K562 (cell line): Measurements from ENCODE around the gene APP.

ENCODE experiments used
- EZH2 ChIP-seq: IDR thresholded peaks from 2 replicates; pipeline ENCODE4 v1.6.1; 2012; ENCODE audit warnings: low read depth, mild to moderate bottlenecking, inconsistent platforms, low read length, borderline replicate concordance
- KDM4B ChIP-seq, 2 experiments: fragments of 450-650 bp in 1 of 2; sonication (generic) in 1 of 2; IDR thresholded peaks; 2 replicates each; pipeline ENCODE4 v1.6.1; 2016 to 2017; ENCODE audit warnings: borderline replicate concordance in 2 of 2, antibody characterized with exemption in 1 of 2, low read depth in 1 of 2, mild to moderate bottlenecking in 1 of 2
- ZNF3 ChIP-seq: fragments of 250-450 bp; sonication (Bioruptor Pico); IDR thresholded peaks from 2 replicates; pipeline ENCODE4 v1.5.0; 2021; ENCODE audit warnings: mild to moderate bottlenecking, moderate library complexity
- TF ChIP-seq, protein P1 (sequence below), 3 experiments: IDR thresholded peaks in 2 of 3; conservative IDR thresholded peaks in 1 of 3; 2 replicates each; pipeline ENCODE4 v1.5.1; 2011 to 2012; ENCODE audit warnings: low read length in 3 of 3, mild to moderate bottlenecking in 3 of 3, control low read depth in 2 of 3, improper control_type of control experiment in 1 of 3, inconsistent platforms in 1 of 3, low read depth in 1 of 3, mixed read lengths in 1 of 3, moderate library complexity in 1 of 3; ENCODE audit not compliant: insufficient read depth in 2 of 3

DNA sequence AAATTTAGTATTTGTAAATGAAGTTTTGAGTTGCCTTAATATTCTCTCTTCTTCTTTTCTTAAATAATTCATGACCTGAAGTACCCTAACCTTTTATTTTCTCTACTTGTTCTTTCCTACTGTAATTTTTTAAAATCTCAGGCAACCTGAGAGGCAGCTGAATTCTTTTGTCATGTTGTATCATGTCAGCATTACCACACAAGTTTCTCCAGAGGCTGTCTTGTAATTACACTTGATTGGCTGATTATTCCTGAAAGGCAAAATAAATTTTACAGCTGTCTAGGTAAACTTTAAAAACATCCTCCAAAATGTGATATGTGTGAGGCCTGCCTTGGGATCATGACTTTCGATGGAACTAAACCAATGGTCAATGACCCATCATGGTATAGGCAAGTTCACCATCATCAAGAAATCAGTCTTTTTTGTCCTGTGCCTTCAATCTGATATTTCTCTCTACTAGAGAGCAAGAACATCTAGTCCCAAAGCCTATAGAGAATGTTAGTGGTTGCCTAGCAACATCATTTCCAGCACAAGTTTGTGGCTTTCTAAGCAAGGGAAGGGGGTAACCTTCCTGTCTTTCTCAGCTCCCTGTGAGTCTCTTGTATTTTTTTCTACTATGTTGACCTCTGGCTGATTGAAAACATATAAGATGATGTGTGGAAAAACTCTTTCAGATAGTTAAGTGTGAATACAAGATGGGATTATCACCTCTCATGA lies 320.3 kb downstream of the APP start:
- no peak for TF ChIP-seq ZNF3 (CRISPR knock-in tag)
- TF ChIP-seq KDM4B (IDR thresholded peaks at IDR 0.05; ENCODE audit: borderline replicate concordance in 2 of 2, low read depth in 1 of 2): no peak
- TF ChIP-seq, protein P1, sequence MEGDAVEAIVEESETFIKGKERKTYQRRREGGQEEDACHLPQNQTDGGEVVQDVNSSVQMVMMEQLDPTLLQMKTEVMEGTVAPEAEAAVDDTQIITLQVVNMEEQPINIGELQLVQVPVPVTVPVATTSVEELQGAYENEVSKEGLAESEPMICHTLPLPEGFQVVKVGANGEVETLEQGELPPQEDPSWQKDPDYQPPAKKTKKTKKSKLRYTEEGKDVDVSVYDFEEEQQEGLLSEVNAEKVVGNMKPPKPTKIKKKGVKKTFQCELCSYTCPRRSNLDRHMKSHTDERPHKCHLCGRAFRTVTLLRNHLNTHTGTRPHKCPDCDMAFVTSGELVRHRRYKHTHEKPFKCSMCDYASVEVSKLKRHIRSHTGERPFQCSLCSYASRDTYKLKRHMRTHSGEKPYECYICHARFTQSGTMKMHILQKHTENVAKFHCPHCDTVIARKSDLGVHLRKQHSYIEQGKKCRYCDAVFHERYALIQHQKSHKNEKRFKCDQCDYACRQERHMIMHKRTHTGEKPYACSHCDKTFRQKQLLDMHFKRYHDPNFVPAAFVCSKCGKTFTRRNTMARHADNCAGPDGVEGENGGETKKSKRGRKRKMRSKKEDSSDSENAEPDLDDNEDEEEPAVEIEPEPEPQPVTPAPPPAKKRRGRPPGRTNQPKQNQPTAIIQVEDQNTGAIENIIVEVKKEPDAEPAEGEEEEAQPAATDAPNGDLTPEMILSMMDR (IDR thresholded peaks at IDR 0.05 in 2 of 3, conservative IDR thresholded peaks at IDR 0.05 in 1 of 3; ENCODE audit: insufficient read depth in 2 of 3, low read depth in 1 of 3, low read length in 3 of 3): no peak
- no peak for TF ChIP-seq EZH2
